K562 (cell line): ENCODE results near the gene SGMS1. TPM values are rescaled to one million over a fixed set of nuclear protein-coding genes. Genes with fewer than 3 reads are reported as not detected.

ENCODE experiments used
- ATAC-seq: fragments of 200-7000 bp; cut with Tn5 transposase; 3 replicates; pipeline ENCODE4 v1.9.1; 2020; ENCODE audit warnings: moderate library complexity
- BruUV-seq: library from RNA; stranded (reverse); fragments of 400-500 nt; replicated peaks from 2 replicates; lab custom pipeline; 2021; lab: Mats Ljungman, UMichigan
- CTCF ChIA-PET: fragments of 300-600 bp; formaldehyde crosslinking; extraction: SDS; loops from one replicate; lab custom pipeline; 2021; ENCODE audit warnings: low intra/inter-chr PET ratio; lab: Yijun Ruan, JAX
- POLR2A ChIA-PET: fragments of 300-600, 350-650 bp; sonication (Branson Sonifier 250); formaldehyde crosslinking; extraction: SDS; loops from one replicate; lab custom pipeline; 2021; ENCODE audit warnings: antibody characterized with exemption, inconsistent platforms; lab: Yijun Ruan, JAX
- DNase-seq, 4 experiments: peaks; one replicate each; pipeline versions ENCODE4 v3.0.0 to v3.0.0-alpha.2; 2011 to 2018; ENCODE audit warnings: low spot score in 3 of 4, mixed read lengths in 3 of 4; ENCODE audit errors: extremely low read depth in 1 of 4
- FAIRE-seq: peaks from 2 replicates; lab custom pipeline; 2011; peaks lifted over from hg19 to GRCh38; lab: Jason Lieb, UNC
- H2AFZ ChIP-seq: 2 replicates; pipeline ENCODE4 v1.6.0; 2011; ENCODE audit warnings: low read depth, low read length, control low read depth, inconsistent platforms
- H3K27ac ChIP-seq: fragments of 200-600 bp; 3 replicates; pipeline ENCODE4 v1.8.0; 2011; ENCODE audit warnings: low read depth, mild to moderate bottlenecking, control low read depth, inconsistent platforms, low read length, moderate library complexity, mixed read lengths; ENCODE audit errors: extremely low read depth
- H3K27me3 ChIP-seq, 2 experiments: fragments of 300-600 bp in 1 of 2; 2 replicates in 1 of 2; 3 replicates in 1 of 2; pipeline versions ENCODE4 v1.6.0 to v1.8.0; 2011; ENCODE audit warnings: inconsistent platforms in 2 of 2, low read length in 2 of 2, mild to moderate bottlenecking in 1 of 2, mixed read lengths in 1 of 2, moderate library complexity in 1 of 2; ENCODE audit not compliant: control insufficient read depth in 2 of 2, insufficient read depth in 2 of 2
- H3K36me3 ChIP-seq: fragments of 300-600 bp; 3 replicates; pipeline ENCODE4 v1.8.0; 2011; ENCODE audit warnings: mild to moderate bottlenecking, low read length, inconsistent platforms; ENCODE audit not compliant: control insufficient read depth, insufficient read depth
- H3K4me1 ChIP-seq, 2 experiments: fragments of 200-600 bp in 1 of 2; replicated peaks in 1 of 2; 2 replicates in 1 of 2; 3 replicates in 1 of 2; pipeline versions ENCODE4 v1.5.1 to v1.8.0; 2011; ENCODE audit warnings: inconsistent platforms in 2 of 2, low read length in 2 of 2, mild to moderate bottlenecking in 1 of 2, mixed read lengths in 1 of 2, moderate library complexity in 1 of 2; ENCODE audit not compliant: control insufficient read depth in 2 of 2, insufficient read depth in 2 of 2
- H3K4me2 ChIP-seq: 2 replicates; pipeline ENCODE4 v1.6.1; 2011; ENCODE audit warnings: low read length, control low read depth, inconsistent platforms, mixed read lengths; ENCODE audit not compliant: insufficient read depth
- H3K4me3 ChIP-seq: fragments of 200-600 bp; sonication (generic), shearing (Covaris generic); 2 replicates; pipeline ENCODE4 v1.5.1; 2016; ENCODE audit warnings: control low read depth, inconsistent platforms
- H3K79me2 ChIP-seq: fragments of 200-600 bp; 3 replicates; pipeline ENCODE4 v1.8.0; 2011; ENCODE audit warnings: low read length, inconsistent platforms; ENCODE audit not compliant: control insufficient read depth, insufficient read depth
- H3K9ac ChIP-seq, 2 experiments: 2 replicates each; pipeline versions ENCODE4 v1.6.0 to v1.6.1; 2011; ENCODE audit warnings: low read depth in 2 of 2, low read length in 2 of 2, control low read depth in 1 of 2, inconsistent platforms in 1 of 2, mild to moderate bottlenecking in 1 of 2, mixed read lengths in 1 of 2; ENCODE audit not compliant: insufficient read depth in 1 of 2
- H3K9me1 ChIP-seq: one replicate; pipeline ENCODE4 v1.6.0; 2011; ENCODE audit warnings: inconsistent platforms, mild to moderate bottlenecking, low read length, moderate library complexity; ENCODE audit not compliant: control insufficient read depth, insufficient read depth
- H3K9me3 ChIP-seq: replicated peaks from 2 replicates; pipeline ENCODE4 v1.5.1; 2011; ENCODE audit warnings: low read depth, low read length, inconsistent platforms; ENCODE audit not compliant: control insufficient read depth, insufficient read depth
- H4K20me1 ChIP-seq: replicated peaks from 2 replicates; pipeline ENCODE4 v1.6.1; 2011; ENCODE audit warnings: low read length, inconsistent platforms, mixed read lengths; ENCODE audit not compliant: control insufficient read depth, insufficient read depth
- AFF4 ChIP-seq: sonication (generic); formaldehyde crosslinking; IDR thresholded peaks from 2 replicates; pipeline ENCODE4 v1.8.0; 2023; ENCODE audit warnings: mild to moderate bottlenecking, missing genetic modification reagents
- BDP1 ChIP-seq: IDR thresholded peaks from 3 replicates; pipeline ENCODE4 v1.6.1; 2011; ENCODE audit not compliant: insufficient read length, insufficient read depth
- BRF1 ChIP-seq: IDR thresholded peaks from 3 replicates; pipeline ENCODE4 v1.6.1; 2011; ENCODE audit warnings: borderline replicate concordance, mild to moderate bottlenecking; ENCODE audit not compliant: insufficient read length; ENCODE audit errors: extremely low read depth
- CREB3L1 ChIP-seq: fragments of 450-650 bp; IDR thresholded peaks from 2 replicates; pipeline ENCODE4 v1.6.1; 2014; ENCODE audit warnings: low read depth, mild to moderate bottlenecking, moderate library complexity, borderline replicate concordance
- CREBBP ChIP-seq: IDR thresholded peaks from one replicate; pipeline ENCODE4 v1.6.1; 2012; ENCODE audit warnings: low read depth, mild to moderate bottlenecking, control low read depth, inconsistent platforms, low read length
- MTA1 ChIP-seq: fragments of 450-650 bp; IDR thresholded peaks from 2 replicates; pipeline ENCODE4 v1.6.1; 2017; ENCODE audit warnings: borderline replicate concordance
- POLR2AphosphoS5 ChIP-seq: IDR thresholded peaks from 2 replicates; pipeline ENCODE4 v1.6.1; 2011; ENCODE audit warnings: mild to moderate bottlenecking, low read depth, low read length, moderate library complexity; ENCODE audit not compliant: control insufficient read depth, insufficient read depth
- RBM39 ChIP-seq: fragments of 200-400 bp; formaldehyde crosslinking; optimal IDR thresholded peaks from 2 replicates; pipeline ENCODE3; 2018; ENCODE audit warnings: low read depth, low read length
- RFX1 ChIP-seq: fragments of 450-650 bp; IDR thresholded peaks from 2 replicates; pipeline ENCODE4 v1.6.1; 2016; ENCODE audit warnings: mild to moderate bottlenecking, moderate library complexity
- ZFP30 ChIP-seq: fragments of 250-450 bp; sonication (Bioruptor Pico); IDR thresholded peaks from 2 replicates; pipeline ENCODE4 v1.8.0; 2022; ENCODE audit warnings: moderate library complexity, mild to moderate bottlenecking, inconsistent platforms, borderline replicate concordance
- ZNF253 ChIP-seq: fragments of 250-450 bp; sonication (Bioruptor Pico); conservative IDR thresholded peaks from 2 replicates; pipeline ENCODE4 v1.6.1; 2021; ENCODE audit warnings: mild to moderate bottlenecking
- WGBS: fragments of 100-300 bp; shearing (Covaris generic); methylation state at CpG from one replicate; pipeline ENCODE4 v1.1.6; 2016; ENCODE audit warnings: low coverage, mixed read lengths; ENCODE audit not compliant: insufficient coverage; ENCODE audit errors: missing lambda C conversion rate; 5-methylcytosine and 5-hydroxymethylcytosine counted together
- in situ Hi-C: fragments of 300-500 bp; cut with MboI; formaldehyde crosslinking; loops from 4 replicates; pipeline ENCODE4 v1.15.0; 2018; ENCODE audit warnings: inconsistent platforms, mixed read lengths
- intact Hi-C: fragments of 100-400 bp; cut with micrococcal nuclease; formaldehyde crosslinking; loops from 2 replicates; pipeline ENCODE4 v1.14.2; 2022
- polyA plus RNA-seq, 8 experiments: library from polyadenylated mRNA; depleted of rRNA in 4 of 8; stranded (reverse) in 5 of 8; unstranded in 3 of 8; fragments of >200 nt; fragmentation: Nextera tagmentation in 2 of 8; fragmentation: Illumina TruSeq in 1 of 8; extraction: Ambion mirVana in 2 of 8; extraction: Trizol in 1 of 8; gene quantifications; 2 replicates each; pipeline versions ENCODE4 v1.2.1 to v1.2.3, GENCODE V29; 2011 to 2014; ENCODE audit warnings: inconsistent platforms in 1 of 8, missing spikeins in 1 of 8
- total RNA-seq, 7 experiments: library from RNA; depleted of rRNA in 6 of 7; stranded (reverse); fragments of >200 nt in 6 of 7; fragmentation: Illumina TruSeq in 2 of 7; extraction: Trizol in 2 of 7; gene quantifications; 2 replicates each; pipeline versions ENCODE4 v1.2.1 to v1.2.3, GENCODE V29; 2011 to 2021; ENCODE audit warnings: low replicate concordance in 1 of 7

The SGMS1 gene
- total and polyA plus RNA-seq, 9 of the 15 experiments (the other 6 are each of a cell fraction or from before 2014, with no cell fraction given), result 22.6 to 232 (median 82.2) TPM

GRCh38 chr10:50590935-50591334 lies 32.8 kb downstream of the SGMS1 start:
- POLR2A ChIA-PET, result interaction anchor here (8.2 kb wide), 1 partner anchor 13 kb away, joined by 67 read pairs; no protein-coding TSS in a partner anchor
- in situ Hi-C loops, result no loop called here
- H3K9me3 ChIP-seq, result no peaks in the 10 kb centered on the region
- DNase-seq (no peak), ATAC-seq (no peak), FAIRE-seq (no peak)
- no peaks in the 10 kb centered on the region for H4K20me1 ChIP-seq
- no TSS peak for BruUV-seq
- H3K27me3 ChIP-seq, result no peaks in the 10 kb centered on the region
- no peak overlapping the region for H3K4me3 ChIP-seq
- no peak overlapping the region for H3K9ac ChIP-seq
- TF ChIP-seq RBM39, result no peak
- peak; percentile 91 for TF ChIP-seq RFX1
- intact Hi-C loops, result no loop called here
- 90% methylated on average over 4 of the region's 4 CpGs for WGBS
- peaks cover 10 to 55% of the 10 kb centered on the region in 2 experiments; a peak in 3 of 5 replicates for H3K4me1 ChIP-seq
- H3K9me1 ChIP-seq, result no peaks in the 10 kb centered on the region
- H3K36me3 ChIP-seq, result peaks cover 39% of the 10 kb centered on the region
- no peak overlapping the region for H3K27ac ChIP-seq
- H3K79me2 ChIP-seq, result peaks cover 78% of the 10 kb centered on the region
- CTCF ChIA-PET, result no interaction called here
- H3K4me2 ChIP-seq, result no peak overlapping the region
- no peak overlapping the region for H2AFZ ChIP-seq

- no peaks in the 10 kb centered on the region for H3K27me3 ChIP-seq
- ChIA-PET POLR2A (interaction anchor here (1.3 to 8.2 kb wide), 2 partner anchors 9 to 17 kb away, joined by 4 to 67 read pairs; no protein-coding TSS in a partner anchor), CTCF (no interaction called here)
- DNase-seq (no peak), ATAC-seq (no peak), FAIRE-seq (no peak)
- peak overlapping the region; percentile 73 for H2AFZ ChIP-seq
- no peaks in the 10 kb centered on the region for H3K9me3 ChIP-seq
- H3K9me1 ChIP-seq, result no peaks in the 10 kb centered on the region
- 0% methylated on average over 1 of the region's 1 CpG for WGBS
- H3K4me2 ChIP-seq, result peak overlapping the region; percentile 40; the same call in 1 of the 2 replicates
- BruUV-seq, result no TSS peak
- H3K79me2 ChIP-seq, result peaks cover 76% of the 10 kb centered on the region
- in situ Hi-C loops (no loop called here), intact Hi-C loops (no loop called here)
- no peaks in the 10 kb centered on the region for H4K20me1 ChIP-seq
- peaks cover 5 to 55% of the 10 kb centered on the region in 2 experiments; a peak in 4 of 5 replicates for H3K4me1 ChIP-seq
- no peak overlapping the region for H3K9ac ChIP-seq
- no peak overlapping the region for H3K4me3 ChIP-seq
- H3K36me3 ChIP-seq, result peaks cover 48% of the 10 kb centered on the region
- H3K27ac ChIP-seq, result peak overlapping the region; percentile 68; the same call in 2 of the 3 replicates
- TF ChIP-seq BDP1, result no peak
- no peak for TF ChIP-seq POLR2AphosphoS5
- no peak for TF ChIP-seq AFF4
- TF ChIP-seq CREB3L1, result 0 out of 2 replicates have a peak, but pooled peaks have one; percentile 6
- no peak for TF ChIP-seq CREBBP
- no peak for TF ChIP-seq ZNF253 (CRISPR knock-in tag)
- no peak for TF ChIP-seq BRF1
- no peak for TF ChIP-seq MTA1
- TF ChIP-seq ZFP30 (CRISPR knock-in tag), result no peak
Measured at GRCh38 chr10:50586740-50587088, 37.0 kb downstream of the SGMS1 start.
